Spleen (tissue), 7 donors: Measurements from ENCODE around the gene NLGN3.

Experiments used
- CTCF ChIP-seq, 11 experiments: fragments of 200-600 bp in 7 of 11; fragments of 450-650 bp in 4 of 11; sonication (generic) in 4 of 11; IDR thresholded peaks in 8 of 11; conservative IDR thresholded peaks in 3 of 11; 1 replicate in 7 of 11; 2 replicates in 4 of 11; pipeline versions ENCODE4 v1.4.0 to v1.8.0; 2016 to 2021; ENCODE audit warnings: antibody characterized with exemption in 11 of 11, inconsistent platforms in 4 of 11, mild to moderate bottlenecking in 1 of 11
- POLR2AphosphoS5 ChIP-seq, 3 donors: sonication (generic); formaldehyde crosslinking; IDR thresholded peaks; one replicate each; pipeline ENCODE4 v1.5.1; 2017; ENCODE audit warnings: antibody characterized with exemption in 3 of 3
- donor health status: DM: no; HTN: no; CAD: no; lungs with moderate emphysema.
- donor health status: DM: no; HTN: no; CAD: no.
- donor health status: DM: no; HTN: no; CAD: no.

GRCh38 chrX:71154641-71155040 lies 10.0 kb downstream of the NLGN3 start:
- TF ChIP-seq POLR2AphosphoS5 (IDR thresholded peaks at IDR 0.05) (no peak), CTCF (IDR thresholded peaks at IDR 0.05 in 8 of 11, conservative IDR thresholded peaks at IDR 0.05 in 3 of 11) (no peak)
